ENCODE data around the gene AGK.

The AGK gene

GRCh38 chr7:141649865-141650634 lies 98.8 kb downstream of the AGK start:
- no peak for DNase-seq

GRCh38 chr7:141651417-141651816 lies 100.2 kb downstream of the AGK start:
- DNase-seq: no peak

GRCh38 chr7:141652691-141653090 lies 101.5 kb downstream of the AGK start:
- DNase-seq: no peak

- DNase-seq: no peak
These were observed 103.3 kb downstream of the AGK start for GRCh38 chr7:141654551-141654950.

GRCh38 chr7:141659501-141659900 lies 108.3 kb downstream of the AGK start:
- DNase-seq: no peak

- no peak for DNase-seq
These were observed 109.0 kb downstream of the AGK start for GRCh38 chr7:141660259-141660658.

GRCh38 chr7:141663081-141663849 lies 112.1 kb downstream of the AGK start:
- no peak for DNase-seq

GRCh38 chr7:141664450-141664849 lies 113.2 kb downstream of the AGK start:
- DNase-seq: no peak

GRCh38 chr7:141665208-141666035 lies 114.2 kb downstream of the AGK start:
- no peak for DNase-seq

- DNase-seq: no peak
These were observed 114.9 kb downstream of the AGK start for GRCh38 chr7:141666071-141666470.

GRCh38 chr7:141668853-141669252 lies 117.6 kb downstream of the AGK start:
- no peak for DNase-seq

GRCh38 chr7:141671705-141672496 lies 120.7 kb downstream of the AGK start:
- no peak for DNase-seq

- DNase-seq: no peak
These were observed 122.1 kb downstream of the AGK start for GRCh38 chr7:141673346-141673745.

GRCh38 chr7:141674171-141674671 lies 123.0 kb downstream of the AGK start:
- no peak for DNase-seq

- no peak for DNase-seq
These were observed 123.5 kb downstream of the AGK start for GRCh38 chr7:141674702-141675101.

- DNase-seq: no peak
These were observed 124.4 kb downstream of the AGK start for GRCh38 chr7:141675436-141676215.

GRCh38 chr7:141676618-141677017 lies 125.4 kb downstream of the AGK start:
- no peak for DNase-seq

- DNase-seq: no peak
These were observed 127.8 kb downstream of the AGK start for GRCh38 chr7:141679014-141679413.

- no peak for DNase-seq
These were observed 134.2 kb downstream of the AGK start for GRCh38 chr7:141685285-141686023.

GRCh38 chr7:141686074-141686473 lies 134.9 kb downstream of the AGK start:
- DNase-seq: no peak

- DNase-seq: no peak
These were observed 135.5 kb downstream of the AGK start for GRCh38 chr7:141686670-141687069.

All from activated CD8-positive, alpha-beta memory T cell treated with anti-CD3 and anti-CD28 coated beads for 24 hours (primary cell).